H1 (cell line): Measurements from ENCODE around the gene NDUFS5.

Source experiments
- CEBPB ChIP-seq: IDR thresholded peaks from 2 replicates; pipeline ENCODE4 v1.6.1; 2012; ENCODE audit warnings: low read depth, low read length
- CHD7 ChIP-seq: fragments of 300-600 bp; sonication (generic); IDR thresholded peaks from 2 replicates; pipeline ENCODE4 v1.7.1; 2012; ENCODE audit warnings: low read length, moderate library complexity, mild to moderate bottlenecking, inconsistent platforms; ENCODE audit not compliant: insufficient replicate concordance
- CTCF ChIP-seq, 3 experiments: IDR thresholded peaks; 1 replicate in 2 of 3; 2 replicates in 1 of 3; pipeline versions ENCODE4 v1.5.1 to v1.6.1; 2011; ENCODE audit warnings: low read length in 3 of 3, mild to moderate bottlenecking in 3 of 3, inconsistent platforms in 2 of 3, low read depth in 1 of 3, moderate library complexity in 1 of 3; ENCODE audit not compliant: insufficient read depth in 1 of 3; ENCODE audit errors: control extremely low read depth in 1 of 3
- EP300 ChIP-seq, 2 experiments: IDR thresholded peaks; 1 replicate in 1 of 2; 2 replicates in 1 of 2; pipeline ENCODE4 v1.6.1; 2011 to 2012; ENCODE audit warnings: low read depth in 2 of 2, low read length in 2 of 2, mild to moderate bottlenecking in 2 of 2, borderline replicate concordance in 1 of 2, inconsistent platforms in 1 of 2, moderate library complexity in 1 of 2
- GTF2F1 ChIP-seq: IDR thresholded peaks from 2 replicates; pipeline ENCODE4 v1.6.1; 2012; ENCODE audit warnings: low read depth, low read length, improper control_type of control experiment, borderline replicate concordance
- HDAC6 ChIP-seq: IDR thresholded peaks from one replicate; pipeline ENCODE4 v1.7.1; 2012; ENCODE audit warnings: low read depth, mild to moderate bottlenecking, inconsistent platforms, low read length, moderate library complexity
- JUN ChIP-seq: IDR thresholded peaks from 2 replicates; pipeline ENCODE4 v1.6.1; 2011; ENCODE audit warnings: low read depth, mild to moderate bottlenecking, improper control_type of control experiment, low read length
- JUND ChIP-seq: IDR thresholded peaks from 2 replicates; pipeline ENCODE4 v1.6.1; 2011; ENCODE audit warnings: mild to moderate bottlenecking, improper control_type of control experiment, low read length
- KDM1A ChIP-seq: fragments of 200-600, 300-600 bp; sonication (generic); IDR thresholded peaks from 2 replicates; pipeline ENCODE4 v1.7.1; 2016; ENCODE audit warnings: mild to moderate bottlenecking, low read length, borderline replicate concordance
- MAFK ChIP-seq: IDR thresholded peaks from 2 replicates; pipeline ENCODE4 v1.6.1; 2012; ENCODE audit warnings: low read depth, mild to moderate bottlenecking, improper control_type of control experiment, low read length
- POLR2A ChIP-seq, 2 experiments: IDR thresholded peaks; 1 replicate in 1 of 2; 2 replicates in 1 of 2; pipeline ENCODE4 v1.6.1; 2011; ENCODE audit warnings: low read depth in 2 of 2, low read length in 2 of 2, mild to moderate bottlenecking in 2 of 2; ENCODE audit errors: control extremely low read depth in 1 of 2
- POLR2AphosphoS5 ChIP-seq: IDR thresholded peaks from 2 replicates; pipeline ENCODE4 v1.6.1; 2011; ENCODE audit warnings: low read depth, low read length
- RFX5 ChIP-seq: IDR thresholded peaks from 2 replicates; pipeline ENCODE4 v1.6.1; 2011; ENCODE audit warnings: low read depth, low read length, improper control_type of control experiment, borderline replicate concordance
- TAF7 ChIP-seq: optimal IDR thresholded peaks from 2 replicates; pipeline ENCODE3; 2011; ENCODE audit warnings: low read depth, mild to moderate bottlenecking, inconsistent platforms, low read length, moderate library complexity, borderline replicate concordance

- TF ChIP-seq CTCF (IDR thresholded peaks at IDR 0.05; ENCODE audit: control extremely low read depth in 1 of 3, insufficient read depth in 1 of 3, low read depth in 1 of 3, low read length in 3 of 3) (no peak), POLR2AphosphoS5 (no peak), HDAC6 (no peak), RFX5 (no peak), KDM1A (no peak), CEBPB (no peak), MAFK (no peak), EP300 (IDR thresholded peaks at IDR 0.05; ENCODE audit: borderline replicate concordance in 1 of 2, low read depth in 2 of 2, low read length in 2 of 2) (no peak), TAF7 (no peak), POLR2A (IDR thresholded peaks at IDR 0.05; ENCODE audit: control extremely low read depth in 1 of 2, low read depth in 2 of 2, low read length in 2 of 2) (no peak), JUND (no peak), GTF2F1 (no peak), JUN (no peak), CHD7 (no peak)
Observed at GRCh38 chr1:39084191-39084590, 58.0 kb downstream of the NDUFS5 start.
